Heart left ventricle (tissue), 13 donors: ENCODE results near the gene FBXW12.

Experiments used
- POLR2A ChIP-seq, 2 donors: fragments of 450-650 bp; IDR thresholded peaks; one replicate each; pipeline ENCODE4 v1.6.1; 2017; ENCODE audit warnings: antibody characterized with exemption in 2 of 2, mild to moderate bottlenecking in 2 of 2, moderate library complexity in 2 of 2
- TF ChIP-seq, protein P1 (sequence below), 12 donors: fragments of 200-600 bp; sonication (generic) in 4 of 12; IDR thresholded peaks; one replicate each; pipeline versions ENCODE4 v1.5.0 to v1.8.0; 2018 to 2022; ENCODE audit warnings: antibody characterized with exemption in 12 of 12, mild to moderate bottlenecking in 5 of 12
- donor health status: ischemic (EF 13 %, LVEDD 7.1; RV severe dilation, severe dysfunction).
- donor health status: DM: no; HTN: yes; CAD: no.
- donor health status: DM: no; HTN: no; CAD: no.
- donor health status: ischemic (EF 25% LVEDD 6.9; RV normal size, moderate dysfunction).
- donor health status: ischemic (EF 25% LVEDD 5.7; RV mildly dilated, moderate dysfunction).
- donor health status: ischemic (EF 35%, LVEDD 5.7; RV mildly dilated, moderate dysfunction).
- donor health status: nonischemic (EF 11% LVEDD 7.7; RV severe dilation, severe dysfunction).
- donor health status: DM: yes; HTN: yes; CAD: no.
- donor health status: PGD.
- donor health status: ischemic (EF 29% LVEDD 5.4; RV normal size, mild dysfunction).
- donor health status: nonischemic (EF 23%, LVEDD 6.1; RV moderate dilation, normal function).

DNA sequence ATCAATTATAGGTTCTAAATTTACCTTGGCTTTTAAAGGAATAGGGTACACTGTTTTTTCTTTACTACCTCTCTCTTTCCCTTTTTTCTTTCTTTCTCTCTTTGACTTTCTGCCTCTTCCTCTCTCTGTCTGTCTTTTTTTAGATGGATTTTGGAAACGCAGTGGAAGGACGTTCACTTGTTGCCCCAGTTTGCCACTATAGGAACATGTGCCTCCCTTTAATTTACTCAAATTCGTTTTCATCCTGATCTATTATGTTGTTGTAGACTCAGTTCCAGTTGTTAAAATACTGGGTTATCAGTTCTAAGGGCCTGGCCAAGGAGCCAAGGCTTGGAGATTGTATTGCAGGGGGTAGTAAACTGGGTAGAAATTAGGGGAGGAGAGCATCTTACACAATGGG, 37.4 kb upstream of the FBXW12 start:
- TF ChIP-seq, protein P1, sequence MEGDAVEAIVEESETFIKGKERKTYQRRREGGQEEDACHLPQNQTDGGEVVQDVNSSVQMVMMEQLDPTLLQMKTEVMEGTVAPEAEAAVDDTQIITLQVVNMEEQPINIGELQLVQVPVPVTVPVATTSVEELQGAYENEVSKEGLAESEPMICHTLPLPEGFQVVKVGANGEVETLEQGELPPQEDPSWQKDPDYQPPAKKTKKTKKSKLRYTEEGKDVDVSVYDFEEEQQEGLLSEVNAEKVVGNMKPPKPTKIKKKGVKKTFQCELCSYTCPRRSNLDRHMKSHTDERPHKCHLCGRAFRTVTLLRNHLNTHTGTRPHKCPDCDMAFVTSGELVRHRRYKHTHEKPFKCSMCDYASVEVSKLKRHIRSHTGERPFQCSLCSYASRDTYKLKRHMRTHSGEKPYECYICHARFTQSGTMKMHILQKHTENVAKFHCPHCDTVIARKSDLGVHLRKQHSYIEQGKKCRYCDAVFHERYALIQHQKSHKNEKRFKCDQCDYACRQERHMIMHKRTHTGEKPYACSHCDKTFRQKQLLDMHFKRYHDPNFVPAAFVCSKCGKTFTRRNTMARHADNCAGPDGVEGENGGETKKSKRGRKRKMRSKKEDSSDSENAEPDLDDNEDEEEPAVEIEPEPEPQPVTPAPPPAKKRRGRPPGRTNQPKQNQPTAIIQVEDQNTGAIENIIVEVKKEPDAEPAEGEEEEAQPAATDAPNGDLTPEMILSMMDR (IDR thresholded peaks at IDR 0.05) = no peak
- TF ChIP-seq POLR2A (IDR thresholded peaks at IDR 0.05) = no peak
